Measurements from ENCODE around the gene PEA15. TPM values are rescaled to one million over a fixed set of nuclear protein-coding genes. Genes with fewer than 3 reads are reported as not detected.

Gene PEA15
- total RNA-seq, 1 experiment from 2014 or later, result 183 TPM

DNA sequence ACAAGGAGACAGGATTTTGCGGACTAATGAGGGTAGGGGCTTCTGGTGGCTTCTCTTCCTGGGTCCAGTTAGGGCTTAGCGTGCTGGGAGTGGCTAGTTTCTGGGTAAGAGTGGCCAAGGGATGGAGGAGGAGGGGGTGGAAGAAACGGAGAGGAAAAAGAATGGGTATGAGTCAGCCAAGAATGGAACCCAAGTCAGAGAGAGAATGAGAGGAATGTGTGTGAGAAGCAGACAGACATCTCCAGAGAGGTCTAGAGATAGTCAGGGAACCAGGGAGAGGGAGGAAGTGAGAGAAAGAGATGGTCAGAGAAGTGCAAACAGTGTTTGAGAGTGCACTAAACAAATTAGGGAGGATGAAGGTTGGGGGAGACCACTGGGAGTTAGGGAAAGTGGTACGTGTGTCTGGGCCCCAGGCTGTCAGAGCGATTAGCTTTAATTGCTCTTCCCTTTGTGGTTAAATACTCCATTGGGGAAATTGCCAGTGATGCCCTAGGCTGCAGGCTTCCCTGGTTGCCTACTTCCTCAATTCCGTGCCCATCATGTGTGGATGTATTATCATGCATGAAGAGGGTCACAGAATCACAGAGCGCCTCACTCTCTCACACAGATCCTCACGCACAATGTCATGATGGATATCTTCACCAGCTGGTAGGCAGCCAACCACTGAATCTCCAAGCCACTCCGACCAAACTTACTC, 1.4 kb downstream of the PEA15 start:
- peak overlapping the region; percentile 82 for H3K4me3 Mint-ChIP-seq (ENCODE audit: unreplicated experiment)
- intact Hi-C loops (cut with micrococcal nuclease), result loop anchor here (5.0 kb wide), 1 partner anchor 46 kb away; no protein-coding TSS in a partner anchor
- no peaks in the 10 kb centered on the region for H3K27me3 Mint-ChIP-seq (ENCODE audit: insufficient read depth, unreplicated experiment)
- ChIA-PET CTCF (interaction anchor here (0.6 to 11.6 kb wide), 14 partner anchors 9 to 426 kb away, joined by 3 to 124 read pairs (median 6); partner anchors contain the start of genes CASQ1 and DUSP23), POLR2A (interaction anchor here (0.7 to 4.7 kb wide), 14 partner anchors 9 to 113 kb away, joined by 3 to 29 read pairs (median 4); partner anchors contain the start of genes CASQ1, DCAF8, IGSF8 and PEX19)
- H3K36me3 Mint-ChIP-seq (ENCODE audit: insufficient read depth, unreplicated experiment), result peaks cover 20% of the 10 kb centered on the region
- TF ChIP-seq CTCF (IDR thresholded peaks at IDR 0.05; ENCODE audit: unreplicated experiment), result no peak
- DNase-seq (ENCODE audit: unreplicated experiment), result peak; percentile 71
- peak overlapping the region; percentile 17 for H3K27ac Mint-ChIP-seq (ENCODE audit: low read depth, unreplicated experiment)
- no peaks in the 10 kb centered on the region for H3K9me3 Mint-ChIP-seq (ENCODE audit: unreplicated experiment)
- BruUV-seq (replicated peaks), result no TSS peak
- H3K4me1 Mint-ChIP-seq (ENCODE audit: insufficient read depth, unreplicated experiment), result peaks cover 25% of the 10 kb centered on the region

GRCh38 chr1:160207118-160207650, 2.0 kb downstream of the PEA15 start:
- no peak for TF ChIP-seq CTCF (IDR thresholded peaks at IDR 0.05; ENCODE audit: unreplicated experiment)
- Mint-ChIP-seq H3K4me1 (ENCODE audit: insufficient read depth, unreplicated experiment) (peaks cover 25% of the 10 kb centered on the region), H3K4me3 (ENCODE audit: unreplicated experiment) (peak overlapping the region; percentile 82), H3K36me3 (ENCODE audit: insufficient read depth, unreplicated experiment) (peaks cover 25% of the 10 kb centered on the region), H3K27me3 (ENCODE audit: insufficient read depth, unreplicated experiment) (no peaks in the 10 kb centered on the region), H3K27ac (ENCODE audit: low read depth, unreplicated experiment) (peak overlapping the region; percentile 17), H3K9me3 (ENCODE audit: unreplicated experiment) (no peaks in the 10 kb centered on the region)
- no TSS peak for BruUV-seq (replicated peaks)
- intact Hi-C loops (cut with micrococcal nuclease), result loop anchor here (5.0 kb wide), 1 partner anchor 45 kb away; no protein-coding TSS in a partner anchor
- CTCF ChIA-PET, result interaction anchor here (0.6 to 11.6 kb wide), 12 partner anchors 12 to 396 kb away, joined by 3 to 99 read pairs (median 4); no protein-coding TSS in a partner anchor
- POLR2A ChIA-PET, result interaction anchor here (0.7 to 4.7 kb wide), 8 partner anchors 11 to 113 kb away, joined by 3 to 29 read pairs (median 4); partner anchors contain the start of genes DCAF8 and IGSF8
- DNase-seq (ENCODE audit: unreplicated experiment), result no peak

GRCh38 chr1:160207771-160208556, 2.8 kb downstream of the PEA15 start:
- Mint-ChIP-seq H3K4me3 (ENCODE audit: unreplicated experiment) (no peak overlapping the region), H3K36me3 (ENCODE audit: insufficient read depth, unreplicated experiment) (peaks cover 27% of the 10 kb centered on the region), H3K27ac (ENCODE audit: low read depth, unreplicated experiment) (peak overlapping the region; percentile 20), H3K4me1 (ENCODE audit: insufficient read depth, unreplicated experiment) (peaks cover 25% of the 10 kb centered on the region), H3K9me3 (ENCODE audit: unreplicated experiment) (no peaks in the 10 kb centered on the region), H3K27me3 (ENCODE audit: insufficient read depth, unreplicated experiment) (no peaks in the 10 kb centered on the region)
- ChIA-PET CTCF (interaction anchor here (0.6 to 11.6 kb wide), 14 partner anchors 9 to 397 kb away, joined by 3 to 99 read pairs (median 4); no protein-coding TSS in a partner anchor), POLR2A (interaction anchor here (0.8 to 4.7 kb wide), 7 partner anchors 10 to 110 kb away, joined by 3 to 29 read pairs (median 4); partner anchors contain the start of genes DCAF8 and IGSF8)
- TF ChIP-seq CTCF (IDR thresholded peaks at IDR 0.05; ENCODE audit: unreplicated experiment), result no peak
- BruUV-seq (replicated peaks), result no TSS peak
- DNase-seq (ENCODE audit: unreplicated experiment), result no peak
- intact Hi-C loops (cut with micrococcal nuclease), result loop anchor here (5.0 kb wide), 1 partner anchor 44 kb away; no protein-coding TSS in a partner anchor

Data from MCF 10A (cell line).